GM19328 (cell line): Measurements from ENCODE around the gene USP6.
"Not testable (repeated sequence)": the region's sequence is repeated elsewhere in the genome, so short reads cannot be mapped to it uniquely, and the experiment has no call there.

Source experiments
- ATAC-seq: cut with Tn5 transposase; IDR thresholded peaks from one replicate; pipeline ENCODE4 v1.9.1; 2021; ENCODE audit warnings: mild to moderate bottlenecking, moderate library complexity; ENCODE audit not compliant: unreplicated experiment

Gene USP6

GRCh38 chr17:5134571-5134970 is 18.7 kb downstream of the USP6 start:
- not testable (repeated sequence) for ATAC-seq

DNA sequence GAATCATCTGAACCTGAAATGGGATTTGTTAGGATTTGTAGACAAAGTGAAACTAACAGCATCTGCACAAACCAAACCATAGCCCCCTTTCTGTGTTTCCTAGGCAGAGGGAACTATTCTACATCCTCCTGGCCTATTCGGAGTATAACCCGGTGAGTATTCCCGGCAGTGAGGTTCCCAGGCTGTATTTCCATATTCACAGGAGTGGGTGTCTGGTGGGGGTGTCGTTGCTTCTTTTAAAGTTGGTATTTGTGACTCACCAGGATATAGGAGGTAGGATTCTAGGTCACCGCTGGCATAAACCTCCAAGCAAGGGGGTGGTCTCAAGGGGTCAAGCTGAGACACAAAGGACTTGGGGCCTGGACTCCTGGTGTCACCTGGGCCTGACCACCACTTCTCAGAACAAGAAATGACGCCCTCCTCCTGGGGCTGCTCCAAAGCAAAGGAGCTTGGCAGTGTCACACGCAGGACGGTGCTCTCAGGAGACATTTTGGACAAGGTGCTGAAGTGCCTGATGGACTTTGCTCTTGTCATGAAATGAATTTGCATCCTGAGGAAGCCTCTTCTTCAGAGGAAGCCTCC is 19.4 kb downstream of the USP6 start:
- ATAC-seq: not testable (repeated sequence)

- no peak for ATAC-seq
Observed at GRCh38 chr17:5135726-5136579, 20.1 kb downstream of the USP6 start.

- not testable (repeated sequence) for ATAC-seq
Observed at GRCh38 chr17:5136580-5137412, 21.0 kb downstream of the USP6 start.

DNA sequence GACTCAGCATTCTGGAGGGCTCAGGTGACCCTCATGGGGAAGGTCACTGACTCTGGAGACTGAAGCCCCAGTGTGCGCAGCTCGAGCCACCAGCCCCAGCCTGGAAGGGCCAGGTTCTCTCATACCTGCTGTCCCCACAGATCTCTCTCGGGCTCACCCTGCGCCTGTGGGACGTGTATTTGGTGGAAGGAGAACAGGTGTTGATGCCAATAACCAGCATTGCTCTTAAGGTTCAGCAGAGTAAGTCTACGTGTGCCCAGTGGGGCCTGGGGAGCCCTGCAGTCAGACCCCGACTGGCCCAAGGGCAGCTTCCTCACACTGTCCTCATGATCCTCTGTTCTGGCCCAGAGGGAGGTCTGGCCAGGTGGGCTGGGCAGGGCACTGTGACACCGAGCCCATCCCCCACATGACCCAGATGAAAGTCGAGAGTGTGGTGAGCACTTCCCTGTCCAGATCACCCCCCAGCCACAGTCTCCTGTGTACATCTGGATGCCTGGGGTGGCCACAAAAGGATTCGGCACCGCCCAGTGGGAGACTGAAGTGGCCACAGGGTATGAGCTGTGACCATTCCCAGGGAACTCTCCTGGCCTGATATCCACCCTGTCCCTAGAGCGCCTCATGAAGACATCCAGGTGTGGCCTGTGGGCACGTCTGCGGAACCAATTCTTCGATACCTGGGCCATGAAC is 21.8 kb downstream of the USP6 start:
- not testable (repeated sequence) for ATAC-seq

DNA sequence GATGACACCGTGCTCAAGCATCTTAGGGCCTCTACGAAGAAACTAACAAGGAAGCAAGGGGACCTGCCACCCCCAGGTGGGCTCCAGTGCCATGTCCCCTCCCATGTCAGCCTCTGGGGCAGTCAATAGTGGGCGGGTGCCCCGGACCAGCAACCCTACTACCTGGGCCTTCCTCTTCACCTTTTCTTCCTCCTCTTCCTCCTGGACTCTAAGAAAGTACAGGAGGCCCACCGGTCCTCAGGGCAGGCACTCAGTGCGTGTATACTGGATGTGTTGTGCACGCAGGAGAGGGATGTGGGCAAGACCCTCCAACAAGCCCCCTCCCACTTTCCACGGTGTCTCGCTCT is 22.3 kb downstream of the USP6 start:
- ATAC-seq: not testable (repeated sequence)

DNA sequence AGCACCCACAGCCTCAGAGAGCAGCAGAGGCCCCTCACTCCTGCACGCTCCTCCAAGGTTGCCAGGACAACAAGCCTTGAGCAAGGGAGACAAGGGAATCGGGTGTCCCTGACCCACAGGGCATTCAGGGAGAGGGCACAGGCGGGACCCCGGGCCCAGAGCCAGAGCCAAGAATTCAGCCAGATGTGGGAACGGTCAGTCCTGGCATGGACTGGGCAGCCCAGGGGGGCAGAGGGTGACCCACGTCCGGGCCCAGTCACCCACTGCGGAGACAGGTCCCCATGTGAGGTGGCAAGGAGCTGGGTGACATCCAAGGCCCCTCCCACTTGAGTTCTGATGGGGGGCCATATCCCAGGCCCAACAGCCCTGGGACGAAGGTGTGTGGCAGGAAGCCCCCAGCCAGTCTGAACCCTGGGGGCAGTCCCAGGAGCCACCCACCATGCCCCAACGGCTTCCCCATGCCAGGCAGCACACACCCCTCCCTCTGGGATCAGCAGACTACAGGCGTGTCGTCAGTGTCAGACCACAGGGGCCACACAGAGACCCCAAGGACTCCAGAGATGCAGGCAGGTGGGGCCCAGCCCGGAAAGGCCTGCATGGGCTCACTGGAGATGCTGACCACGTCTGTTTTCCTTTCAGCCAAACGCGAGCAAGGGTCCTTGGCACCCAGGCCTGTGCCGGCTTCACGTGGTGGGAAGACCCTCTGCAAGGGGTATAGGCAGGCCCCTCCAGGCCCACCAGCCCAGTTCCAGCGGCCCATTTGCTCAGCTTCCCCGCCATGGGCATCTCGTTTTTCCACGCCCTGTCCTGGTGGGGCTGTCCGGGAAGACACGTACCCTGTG is 23.0 kb downstream of the USP6 start:
- no peak for ATAC-seq

DNA sequence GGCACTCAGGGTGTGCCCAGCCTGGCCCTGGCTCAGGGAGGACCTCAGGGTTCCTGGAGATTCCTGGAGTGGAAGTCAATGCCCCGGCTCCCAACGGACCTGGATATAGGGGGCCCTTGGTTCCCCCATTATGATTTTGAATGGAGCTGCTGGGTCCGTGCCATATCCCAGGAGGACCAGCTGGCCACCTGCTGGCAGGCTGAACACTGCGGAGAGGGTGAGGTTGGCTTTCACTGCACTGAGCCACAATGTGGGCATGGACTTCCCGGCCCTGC is 23.6 kb downstream of the USP6 start:
- ATAC-seq: no peak

DNA sequence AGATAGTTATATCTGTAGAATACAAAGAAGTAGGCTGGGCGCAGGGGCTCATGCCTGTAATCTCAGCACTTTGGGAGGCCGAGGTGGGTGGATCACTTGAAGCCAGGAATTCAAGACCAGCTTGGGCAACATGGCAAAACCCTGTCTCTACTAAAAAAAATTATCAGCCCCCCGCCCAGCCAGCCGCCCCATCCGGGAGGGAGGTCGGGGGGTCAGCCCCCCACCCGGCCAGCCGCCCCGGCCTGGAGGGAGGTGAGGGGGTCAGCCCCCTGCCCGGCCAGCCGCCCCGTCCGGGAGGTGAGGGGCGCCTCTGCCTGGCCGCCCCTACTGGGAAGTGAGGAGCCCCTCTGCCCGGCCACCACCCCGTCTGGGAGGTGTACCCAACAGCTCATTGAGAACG is 27.0 kb downstream of the USP6 start:
- not testable (repeated sequence) for ATAC-seq

DNA sequence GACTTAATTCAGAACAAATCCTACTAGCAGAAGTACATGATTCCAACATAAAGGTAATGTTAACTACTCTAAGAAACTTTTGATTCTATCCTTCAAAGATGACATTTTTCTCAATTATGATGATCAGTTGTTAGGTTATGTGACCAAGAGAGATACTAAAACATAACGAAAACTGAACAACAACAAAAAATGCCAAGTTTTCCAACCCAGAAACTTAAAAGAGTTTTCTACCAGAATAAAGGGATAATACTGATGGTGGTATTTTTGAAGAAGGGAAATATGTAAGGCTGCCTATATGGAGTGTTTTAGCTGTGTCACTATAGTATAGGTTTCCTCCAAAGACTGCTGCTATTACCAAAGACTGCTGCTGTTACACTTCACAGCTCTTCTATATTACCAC is 30.3 kb downstream of the USP6 start:
- not testable (repeated sequence) for ATAC-seq

GRCh38 chr17:5160702-5161101 is 44.9 kb downstream of the USP6 start:
- ATAC-seq: not testable (repeated sequence)

DNA sequence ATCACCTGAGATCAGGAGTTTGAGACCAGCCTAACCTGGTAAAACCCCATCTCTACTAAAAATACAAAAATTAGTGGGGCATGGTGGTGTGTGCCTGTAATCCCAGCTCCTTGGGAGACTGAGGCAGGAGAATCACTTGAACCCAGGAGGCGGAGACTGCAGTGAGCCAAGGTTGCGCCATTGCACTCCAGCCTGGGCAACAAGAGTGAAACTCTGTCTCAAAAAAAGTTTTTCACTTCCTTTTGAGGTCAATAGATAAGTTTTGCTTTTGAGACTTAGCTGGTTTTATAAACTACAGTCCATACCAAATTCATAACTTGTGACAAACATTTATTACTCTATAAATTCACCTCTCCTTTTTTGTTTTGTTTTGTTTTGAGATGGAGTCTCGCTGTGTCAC is 46.0 kb downstream of the USP6 start:
- ATAC-seq: not testable (repeated sequence)

GRCh38 chr17:5164436-5164835 is 48.6 kb downstream of the USP6 start:
- ATAC-seq: no peak

DNA sequence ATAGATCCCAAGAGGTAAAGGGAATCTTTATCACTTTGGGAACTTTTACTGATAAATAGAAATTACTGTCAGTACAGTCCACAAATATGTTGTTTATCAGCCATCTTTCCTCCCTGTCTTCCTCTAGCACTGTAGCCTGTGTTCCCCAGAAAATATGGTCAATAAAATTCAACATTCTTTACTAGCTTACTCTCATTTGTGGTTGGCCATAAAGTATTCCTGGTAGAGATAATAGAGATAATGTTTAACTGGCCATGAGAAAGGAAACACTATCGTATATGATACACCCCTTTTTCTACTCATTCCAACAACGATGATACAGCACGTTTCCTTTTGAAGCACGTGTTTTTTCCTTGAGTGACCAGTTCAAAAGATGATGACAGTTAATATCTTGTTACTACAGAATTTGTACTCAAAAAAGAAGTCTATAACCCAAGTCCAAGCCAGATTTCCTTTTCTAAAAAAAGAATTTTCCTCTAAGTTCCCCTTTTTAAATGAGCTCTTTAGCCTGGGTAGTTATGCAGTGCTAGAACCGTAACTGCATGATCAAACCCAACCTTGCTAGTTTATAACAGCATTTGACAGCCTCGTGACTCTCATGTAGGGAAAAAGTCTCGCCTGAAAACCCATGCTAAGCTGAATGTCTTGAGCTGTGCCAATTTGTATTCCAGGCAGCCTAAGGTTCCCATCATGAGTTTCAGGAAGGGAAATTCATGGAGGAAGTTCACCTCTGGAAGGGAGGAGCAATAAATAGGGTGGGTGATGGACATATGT is 50.1 kb downstream of the USP6 start:
- ATAC-seq: not testable (repeated sequence)

DNA sequence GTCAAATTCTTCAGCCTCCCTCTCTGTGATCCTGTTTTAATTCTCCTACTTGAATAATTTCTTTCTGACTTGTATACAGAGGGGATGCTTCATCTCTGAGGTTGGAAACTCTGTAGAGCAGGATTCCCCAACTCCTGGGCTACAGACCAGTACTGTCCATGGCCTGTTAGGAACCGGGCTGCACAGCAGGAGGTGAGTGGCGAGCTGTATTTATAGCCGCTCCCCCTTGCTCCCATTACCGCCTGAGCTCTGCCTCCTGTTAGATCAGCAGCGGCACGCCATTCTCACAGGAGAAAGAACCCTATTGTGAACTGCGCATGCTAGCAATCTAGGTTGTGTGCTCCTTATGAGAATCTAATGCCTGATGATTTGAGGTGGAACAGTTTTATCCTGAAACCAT is 59.2 kb downstream of the USP6 start:
- not testable (repeated sequence) for ATAC-seq

GRCh38 chr17:5179003-5179402 is 63.2 kb downstream of the USP6 start:
- ATAC-seq: no peak

GRCh38 chr17:5181509-5182305 is 65.9 kb downstream of the USP6 start:
- ATAC-seq: no peak

DNA sequence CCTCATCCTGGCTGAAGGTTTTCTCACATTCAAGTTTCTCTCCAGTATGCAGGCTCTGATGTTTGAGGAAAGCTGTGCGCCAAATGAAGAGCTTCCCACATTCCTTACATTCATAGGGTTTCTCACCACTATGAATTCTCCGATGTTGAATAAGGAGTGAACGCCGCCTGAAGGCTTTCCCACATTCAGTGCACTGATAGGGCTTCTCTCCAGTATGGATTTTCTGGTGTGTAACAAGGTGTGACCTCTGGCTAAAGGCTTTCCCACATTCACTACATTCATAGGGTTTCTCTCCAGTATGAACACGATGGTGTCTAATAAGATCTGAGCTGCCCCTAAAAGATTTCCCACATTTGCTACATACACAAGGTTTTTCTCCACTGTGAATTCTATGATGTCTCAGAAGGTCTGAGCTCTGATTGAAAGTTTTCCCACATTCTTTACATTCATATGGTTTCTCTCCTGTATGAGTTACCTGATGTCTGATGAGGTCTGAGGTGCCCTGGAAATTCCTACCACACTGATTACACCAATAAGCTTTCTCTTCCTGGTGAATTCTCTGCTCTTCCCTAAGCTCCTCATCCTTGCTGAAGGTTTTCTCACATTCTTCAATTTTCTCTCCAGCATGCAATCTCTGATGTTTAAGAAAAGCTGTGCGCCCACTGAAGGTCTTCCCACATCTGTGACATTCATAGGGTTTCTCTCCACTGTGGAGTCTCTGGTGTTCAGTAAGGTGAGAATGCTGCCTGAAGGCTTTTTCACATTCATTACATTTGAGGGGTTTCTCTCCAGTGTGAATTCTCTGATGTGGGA is 67.0 kb downstream of the USP6 start:
- no peak for ATAC-seq
